Measurements from ENCODE around the gene HGS.

Gene HGS

DNA sequence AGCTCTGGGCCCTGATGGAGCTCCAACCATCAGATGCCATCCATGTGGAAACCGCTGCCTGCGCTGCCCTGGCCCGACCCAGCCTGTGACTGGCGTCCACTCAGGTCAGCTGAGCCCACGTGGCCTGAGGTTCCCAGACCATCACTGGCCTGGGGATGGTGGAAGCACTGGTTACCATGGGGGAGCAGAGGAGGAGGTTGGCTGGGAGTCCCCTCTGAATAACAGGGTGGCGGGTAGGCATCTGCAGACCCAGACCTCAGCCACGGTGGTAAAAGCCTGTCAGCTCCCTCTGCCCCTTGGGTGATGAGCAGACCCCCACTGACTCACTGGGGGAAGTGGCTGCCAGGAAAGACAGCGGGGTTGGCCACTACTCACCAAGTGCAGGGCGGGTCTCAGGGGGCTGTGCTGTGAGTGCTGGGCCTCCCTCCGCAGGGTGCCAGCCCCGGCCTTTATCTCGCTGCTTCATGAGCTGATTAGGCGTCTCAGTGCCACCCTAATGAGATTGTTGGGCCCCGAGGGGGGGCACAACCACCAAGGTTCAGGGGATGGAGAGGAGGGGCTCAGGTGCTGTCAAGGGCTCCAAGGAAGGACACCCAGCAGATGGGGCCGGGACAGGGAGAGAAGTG, 27.6 kb upstream of the HGS start, which contains the start of gene PDE6G:
TSS of gene PDE6G (minus strand) at position 425 of the 626 bp plus-strand sequence. CDS start 3,237 bp downstream, outside the sequence.
- no peak for DNase-seq

DNA sequence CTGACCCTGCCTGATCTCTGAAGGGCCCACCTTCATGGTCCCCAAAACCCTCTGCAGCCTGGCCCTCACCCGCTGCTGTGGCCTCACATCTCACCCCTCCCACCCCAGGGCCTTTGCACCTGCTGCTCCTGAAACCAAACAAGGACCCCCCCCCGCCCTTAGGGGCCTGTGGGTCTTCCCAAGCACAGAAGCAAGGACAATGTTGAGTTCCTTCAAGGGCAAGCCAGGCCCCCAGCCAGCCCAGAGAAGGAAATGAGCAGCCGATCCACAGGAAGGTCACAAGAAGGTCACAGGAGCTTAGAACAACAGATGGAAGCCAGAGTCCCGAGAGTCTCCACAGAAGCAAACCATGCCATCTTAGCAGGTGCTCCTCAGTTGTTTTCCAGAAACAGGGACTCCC, 27.0 kb upstream of the HGS start:
- no peak for DNase-seq

DNA sequence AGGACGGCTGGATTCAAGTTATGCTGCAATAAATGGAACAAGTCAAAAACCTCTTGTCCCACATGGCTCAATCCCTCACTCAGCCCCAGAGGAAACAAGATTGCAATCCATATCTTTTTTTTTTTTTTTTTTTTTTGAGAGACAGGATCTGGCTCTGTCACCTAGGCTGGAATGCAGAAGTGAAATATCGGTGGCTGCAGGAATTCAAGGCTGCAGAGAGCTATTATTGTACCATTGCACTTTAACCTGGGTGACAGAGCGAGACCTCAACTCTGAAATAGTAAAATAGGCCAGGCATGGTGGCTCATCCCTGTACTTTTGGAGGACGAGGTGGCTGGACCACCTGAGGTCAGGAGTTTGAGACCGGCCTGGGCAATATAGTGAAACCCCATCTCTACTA, 24.8 kb upstream of the HGS start:
- DNase-seq, result no peak

DNA sequence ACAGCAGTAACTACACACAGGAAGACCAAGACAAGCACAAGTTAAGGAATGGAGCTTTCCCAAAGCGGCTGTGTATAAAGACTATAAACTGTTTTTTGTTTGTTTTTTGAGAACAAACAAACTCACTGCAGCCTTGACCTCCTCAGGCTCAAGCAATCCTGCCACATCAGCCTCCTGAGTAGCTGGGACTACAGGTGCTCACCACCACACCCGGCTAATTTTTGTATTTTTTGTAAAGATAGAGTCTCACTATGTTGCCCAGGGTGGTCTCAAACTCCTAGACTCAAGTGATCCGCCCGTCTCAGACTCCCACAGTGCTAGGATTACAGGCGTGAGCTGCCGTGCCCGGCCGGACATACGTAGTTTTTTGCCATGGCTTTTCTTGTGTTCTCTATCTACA, 23.4 kb upstream of the HGS start:
- DNase-seq, result no peak

DNA sequence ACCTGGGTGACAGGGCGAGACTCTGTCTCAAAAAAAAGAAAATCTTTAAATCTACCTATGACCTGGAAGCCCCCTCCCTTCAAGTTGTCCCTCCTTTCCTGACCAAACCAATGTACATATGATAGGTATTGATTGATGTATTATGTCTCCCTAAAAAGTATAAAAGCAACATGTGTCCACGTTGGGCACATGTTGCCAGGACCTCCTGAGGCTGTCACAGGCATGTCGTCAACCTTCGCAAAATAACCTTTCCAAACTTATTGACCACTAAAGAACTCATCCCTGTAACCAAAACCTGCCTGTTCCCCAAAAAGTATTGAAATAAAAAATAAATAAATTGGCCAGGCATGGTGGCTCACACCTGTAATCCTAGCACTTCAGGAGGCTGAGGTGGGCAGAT, 21.8 kb upstream of the HGS start:
- DNase-seq, result no peak

DNA sequence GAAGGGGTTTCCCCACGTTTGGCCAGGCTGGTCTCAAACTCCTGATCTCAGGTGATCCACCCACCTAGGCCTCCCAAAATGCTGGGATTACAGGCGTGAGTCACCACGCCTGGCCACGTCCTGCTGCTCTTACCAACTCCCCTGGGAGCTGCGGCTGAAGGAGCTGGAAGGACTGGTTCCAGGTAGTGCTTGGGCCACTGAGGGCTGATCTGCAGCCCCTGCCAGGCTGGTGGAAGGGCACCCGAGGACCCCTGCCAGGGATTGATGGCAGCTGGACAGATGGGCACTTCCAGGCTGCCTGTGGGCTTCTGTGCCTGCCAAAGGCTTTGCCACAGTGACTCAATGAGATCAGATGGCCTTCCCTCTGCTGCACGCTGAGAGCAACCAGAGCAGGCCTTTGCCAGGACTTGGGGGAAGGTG, 19.8 kb upstream of the HGS start:
- DNase-seq, result no peak

DNA sequence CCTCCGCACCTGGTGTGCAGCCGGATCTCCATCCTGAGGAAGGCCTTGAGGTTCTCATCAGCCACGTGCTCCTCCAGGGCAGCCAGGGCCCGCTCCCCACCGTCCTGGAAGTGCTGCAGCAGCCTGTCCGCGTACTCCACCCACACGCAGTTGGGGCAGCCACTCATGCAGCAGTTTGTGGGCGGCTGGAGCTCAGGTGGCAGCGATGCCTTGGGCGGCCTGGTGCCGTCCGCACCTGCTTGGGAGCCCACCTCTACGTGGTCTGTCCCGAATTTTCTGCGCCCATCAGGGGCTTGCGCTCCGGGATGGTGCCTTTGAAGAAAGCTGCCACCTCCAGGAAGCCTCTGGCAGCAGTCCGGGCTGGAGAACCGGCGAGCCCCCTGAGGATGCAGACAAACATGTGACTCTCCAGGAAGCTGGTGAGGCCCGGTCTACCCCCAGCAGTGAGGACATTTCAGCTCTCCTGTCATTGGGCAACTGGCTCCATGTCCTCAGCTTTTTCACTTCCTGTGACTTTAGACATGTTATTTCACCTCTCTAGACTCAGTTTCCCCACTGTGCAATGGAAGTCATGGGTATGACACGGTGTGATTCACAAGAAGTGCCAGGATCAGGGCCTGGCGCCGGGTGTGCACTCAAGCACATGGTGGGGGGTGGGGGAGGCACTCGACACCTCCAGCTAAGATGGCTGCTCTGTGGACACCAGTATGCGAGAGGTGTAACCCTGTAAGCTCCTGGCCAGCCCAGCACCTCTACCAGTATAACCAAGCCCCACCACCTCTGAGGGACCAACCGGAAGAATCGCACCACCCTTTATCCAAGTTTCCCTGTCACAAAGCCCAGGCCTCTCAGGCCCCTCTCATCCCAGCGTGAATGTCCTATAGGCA, 18.4 kb upstream of the HGS start:
- peak; percentile 19 for DNase-seq

DNA sequence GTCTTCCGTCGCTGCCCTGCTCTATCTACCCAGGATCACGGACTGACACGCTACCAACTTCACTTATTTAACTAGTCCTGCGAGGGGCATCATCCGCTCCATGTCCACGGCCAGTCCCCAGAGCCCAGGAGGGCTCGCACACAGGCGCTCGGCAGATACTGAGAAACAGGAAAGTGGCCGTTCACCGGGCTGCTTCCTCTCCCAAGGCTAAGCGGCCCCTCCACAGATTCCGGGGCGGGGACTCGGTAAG, 17.8 kb upstream of the HGS start:
- DNase-seq, result peak; percentile 14

DNA sequence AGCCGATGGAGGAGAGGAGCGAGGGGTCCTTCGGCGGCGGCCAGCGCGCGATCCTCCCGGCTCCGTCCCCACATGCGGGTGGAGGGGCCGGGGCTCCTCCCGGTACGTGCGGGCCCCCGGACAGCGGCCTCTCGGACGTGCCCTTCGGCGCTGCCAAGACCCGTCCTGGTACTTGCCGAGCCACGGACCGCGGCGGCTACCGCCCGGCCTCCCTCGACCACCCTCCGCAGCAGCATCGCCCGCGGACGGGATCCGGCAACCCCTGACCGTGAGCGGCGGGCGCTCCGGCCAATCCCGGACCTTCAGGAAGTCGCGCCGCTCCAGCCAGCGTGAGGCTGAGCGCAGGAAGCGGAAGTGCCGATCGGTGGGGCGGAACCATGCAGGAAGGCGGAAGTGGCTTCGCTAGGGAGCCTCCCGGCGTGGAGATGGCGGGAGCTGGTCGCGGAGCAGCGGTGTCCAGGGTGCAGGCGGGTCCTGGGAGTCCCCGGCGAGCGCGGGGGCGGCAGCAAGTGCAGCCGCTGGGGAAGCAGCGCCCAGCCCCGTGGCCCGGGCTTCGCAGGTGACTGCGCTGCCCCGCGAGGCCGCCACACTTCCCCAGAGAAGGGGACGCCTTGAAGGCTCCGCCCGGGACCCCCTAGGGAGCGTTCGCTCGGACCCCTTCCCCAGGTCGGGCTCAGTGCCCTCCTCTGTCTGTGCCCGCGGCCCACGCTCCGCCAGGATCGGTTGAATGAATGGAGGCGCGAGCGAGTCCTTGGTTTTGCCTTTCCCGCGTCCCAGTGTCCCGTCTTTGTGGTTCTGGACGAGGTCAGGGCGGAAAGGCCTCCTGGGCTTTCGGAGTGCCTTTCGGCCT, 17.2 kb upstream of the HGS start, which contains the start of the genes CCDC137 and OXLD1:
TSS of gene CCDC137 (plus strand) at position 396 of the 850 bp plus-strand sequence. CDS start at position 426, 30 bp downstream.
TSS of gene OXLD1 (minus strand) at position 264 of the 850 bp plus-strand sequence. CDS start at position 236, 28 bp downstream.
- DNase-seq, result peak; percentile 95

DNA sequence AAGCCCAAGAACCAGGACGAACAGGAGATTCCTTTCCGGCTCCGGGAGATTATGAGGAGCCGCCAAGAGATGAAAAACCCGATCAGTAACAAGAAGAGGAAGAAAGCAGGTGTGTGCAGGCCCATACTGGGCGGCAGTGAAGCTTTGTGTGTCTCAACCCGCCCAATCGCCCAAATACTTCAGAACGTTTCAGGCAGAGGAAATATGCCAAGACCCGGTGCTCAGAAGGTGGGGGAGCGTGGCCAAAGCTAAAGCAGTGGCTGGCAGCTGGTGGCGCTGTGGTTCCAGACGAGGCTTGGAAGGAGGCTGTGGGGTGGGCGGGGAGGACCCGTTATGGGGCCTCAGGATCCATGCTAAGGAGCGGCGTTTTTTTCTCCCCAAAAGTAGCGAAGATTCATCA, 16.1 kb upstream of the HGS start:
- DNase-seq, result no peak

DNA sequence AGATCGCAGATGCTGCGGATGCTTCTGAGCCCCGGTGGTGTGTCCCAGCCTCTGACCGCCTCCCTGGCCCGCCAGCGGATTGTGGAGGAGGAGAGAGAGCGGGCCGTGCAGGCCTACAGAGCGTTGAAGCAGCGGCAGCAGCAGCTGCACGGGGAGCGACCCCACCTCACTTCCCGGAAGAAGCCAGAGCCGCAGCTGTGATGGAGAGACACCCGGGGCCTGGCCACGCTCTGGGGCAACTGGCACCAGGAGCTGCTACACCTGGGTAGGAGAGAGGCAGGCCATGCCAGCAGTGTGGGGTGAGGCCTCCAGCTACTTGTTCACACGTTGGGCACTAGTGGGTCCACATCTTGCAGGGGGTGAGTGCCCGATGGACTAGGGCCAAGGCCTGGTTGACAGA, 11.3 kb upstream of the HGS start:
- no peak for DNase-seq

DNA sequence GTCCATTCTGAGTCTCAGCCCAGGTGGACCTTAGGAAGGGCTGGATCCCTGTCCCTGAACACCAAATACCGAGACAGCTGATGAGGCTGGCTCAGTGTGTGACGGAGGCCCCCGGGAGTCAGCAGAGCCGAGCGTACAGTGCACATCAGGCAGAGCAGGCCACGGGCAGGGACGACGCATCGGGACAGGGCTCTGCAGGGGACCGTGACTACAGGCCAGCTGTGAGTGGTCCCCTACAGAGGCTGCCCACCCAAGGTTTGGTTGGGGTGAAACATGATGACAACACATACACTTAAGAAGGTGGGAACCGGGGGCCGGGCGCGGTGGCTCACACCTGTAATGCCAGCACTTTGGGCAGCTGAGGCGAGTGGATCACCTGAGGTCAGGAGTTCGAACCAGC, 10.9 kb upstream of the HGS start:
- DNase-seq, result no peak

DNA sequence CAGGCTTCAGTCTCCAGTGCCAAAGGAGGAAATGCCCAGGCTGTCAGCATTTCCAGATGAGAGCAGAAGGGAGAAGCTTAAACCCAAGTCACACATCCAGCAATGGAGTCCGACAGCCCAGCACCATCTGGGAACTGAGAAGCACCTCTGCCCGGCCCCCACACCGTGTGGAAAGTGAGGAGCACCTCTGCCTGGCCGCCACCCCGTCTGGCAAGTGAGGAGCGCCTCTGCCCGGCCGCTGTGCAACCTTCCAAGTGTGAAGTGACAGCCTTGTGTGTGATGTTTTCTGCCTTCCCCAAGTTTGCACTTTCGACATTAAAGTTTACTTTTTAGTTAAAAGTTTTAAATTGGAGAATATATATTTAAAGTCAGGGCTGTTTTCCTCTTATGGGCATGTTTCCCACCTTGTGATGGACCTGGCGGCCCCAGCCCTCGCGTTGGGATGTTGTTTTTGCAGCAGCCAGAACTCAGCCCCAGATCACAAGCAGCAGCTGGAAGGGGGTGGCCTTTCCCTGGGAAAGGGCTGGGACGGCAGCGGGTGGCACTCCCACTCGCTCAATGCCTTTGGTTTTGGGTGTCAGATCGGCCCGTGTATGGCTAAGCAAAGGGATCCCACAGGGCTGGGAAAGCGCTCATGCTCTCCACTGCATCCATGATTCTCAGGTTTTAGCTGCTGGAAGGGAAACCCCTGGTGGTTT, 10.1 kb upstream of the HGS start:
- DNase-seq, result no peak

DNA sequence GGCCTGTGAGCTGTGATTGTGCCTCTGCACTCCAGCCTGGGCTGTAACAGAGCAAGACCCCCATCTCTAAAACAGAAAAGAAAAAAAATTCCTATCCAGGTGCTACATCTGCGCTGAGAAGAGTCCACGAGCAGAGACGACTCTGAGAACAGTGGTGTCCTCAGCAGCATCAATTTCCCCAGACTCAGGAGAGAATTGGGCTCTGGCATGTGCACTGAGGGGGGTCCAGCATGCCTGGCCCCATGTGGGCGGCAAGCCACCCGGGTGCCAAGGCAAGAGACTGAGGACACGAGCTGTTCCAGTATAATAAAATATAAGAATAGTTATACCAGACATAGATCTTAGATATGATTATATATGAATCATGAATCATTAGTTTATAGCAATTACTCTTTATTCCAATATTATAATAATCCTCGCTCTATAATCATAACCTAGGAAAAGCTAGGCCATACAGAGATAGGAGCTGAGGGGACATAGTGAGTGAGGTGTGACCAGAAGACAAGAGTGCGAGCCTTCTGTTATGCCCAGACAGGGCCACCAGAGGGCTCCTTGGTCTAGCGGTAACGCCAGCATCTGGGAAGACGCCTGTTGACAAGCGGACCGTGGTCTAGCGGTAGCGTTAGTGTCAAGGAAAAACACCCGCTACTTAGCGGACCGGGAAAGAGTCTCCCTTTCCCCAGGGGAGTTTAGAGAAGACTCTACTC, 8.1 kb upstream of the HGS start:
- DNase-seq, result peak; percentile 25

DNA sequence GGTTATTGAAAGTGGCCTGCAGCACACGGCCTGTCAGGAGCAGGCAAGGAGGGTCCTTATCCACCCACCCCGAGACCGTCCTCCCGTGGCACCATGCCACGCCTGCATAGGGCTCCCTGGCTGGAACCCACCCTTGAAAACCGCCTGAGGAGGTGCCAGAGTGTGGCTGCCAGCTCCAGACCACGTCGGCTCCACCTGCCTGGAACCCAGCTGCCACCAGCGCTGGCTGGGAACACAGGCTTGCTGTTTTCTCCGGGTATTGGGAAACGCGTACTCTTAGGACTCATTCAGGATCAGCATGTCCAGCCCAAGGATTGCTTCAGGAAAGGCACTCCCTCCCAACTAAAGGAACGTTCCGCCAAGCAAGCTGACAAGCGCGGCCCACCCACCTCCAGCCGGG, 6.9 kb upstream of the HGS start:
- no peak for DNase-seq

DNA sequence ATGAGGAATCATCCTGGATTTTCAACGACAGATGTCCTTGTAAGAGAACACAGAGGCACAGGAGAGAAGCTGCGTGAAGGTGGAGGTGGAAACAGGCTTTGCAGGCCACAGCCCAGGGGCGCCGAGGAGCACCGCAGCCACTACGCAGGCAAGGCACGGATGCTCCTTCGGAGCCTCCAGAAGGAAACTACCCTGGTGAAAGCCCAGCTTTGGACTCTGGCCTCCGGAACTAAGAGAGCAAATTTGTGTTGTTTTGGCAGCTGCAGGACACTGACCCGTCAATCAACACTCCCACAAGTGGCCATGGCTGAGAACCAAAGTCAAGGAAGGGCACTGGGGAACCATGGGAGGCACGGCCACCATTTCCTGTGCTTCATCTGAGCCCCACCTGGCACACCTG, 3.7 kb upstream of the HGS start:
- no peak for DNase-seq

DNA sequence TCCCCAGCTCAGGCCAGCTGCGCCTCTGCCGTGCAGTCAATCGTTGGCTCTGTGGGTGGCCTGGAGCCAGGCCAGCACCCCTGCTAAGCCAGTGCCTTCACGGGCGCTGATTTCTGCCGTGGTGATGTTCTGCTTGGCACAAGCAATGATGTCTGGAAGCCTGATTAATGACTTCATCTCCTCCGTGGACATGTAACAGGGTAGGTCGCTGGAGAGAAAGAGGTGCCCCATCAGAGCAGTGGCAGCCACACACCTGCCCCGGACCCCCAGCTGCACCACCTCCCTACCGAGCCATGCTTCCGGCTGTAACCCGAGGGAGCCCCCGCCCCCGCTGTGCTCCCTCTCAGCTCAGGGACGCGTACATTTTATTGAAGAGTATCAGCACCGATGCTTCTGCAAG, 2.1 kb upstream of the HGS start:
- no peak for DNase-seq

DNA sequence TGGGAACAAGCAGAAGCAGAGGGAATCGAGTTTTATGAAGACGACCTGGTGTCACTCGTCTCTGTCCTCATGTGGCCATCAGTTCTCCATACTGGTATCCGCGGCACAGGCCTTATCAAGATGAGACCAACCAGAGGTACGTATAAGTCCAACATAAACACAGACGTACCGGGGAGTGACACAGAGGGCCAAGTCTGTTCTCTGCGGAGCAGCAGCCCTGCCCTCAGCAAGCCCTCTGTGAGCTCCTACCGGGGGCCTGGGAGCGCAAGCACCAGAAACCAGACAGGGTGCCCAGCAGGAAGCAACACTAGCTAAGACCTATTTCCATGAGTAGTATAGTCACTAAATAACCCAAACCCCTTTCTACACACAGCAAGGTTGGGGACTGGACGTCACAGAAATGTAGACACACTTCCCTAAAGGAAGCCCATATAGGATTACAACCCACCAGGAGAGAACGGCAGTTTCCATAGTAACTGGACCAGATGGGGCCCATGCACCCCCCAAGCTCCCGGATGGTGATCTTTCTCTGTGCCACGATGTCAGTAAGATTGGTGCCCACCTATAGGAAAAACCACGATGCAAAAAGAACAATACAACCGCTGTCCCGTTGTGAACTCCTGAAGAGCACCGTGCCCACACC, 1.1 kb upstream of the HGS start:
- DNase-seq, result peak; percentile 12

DNA sequence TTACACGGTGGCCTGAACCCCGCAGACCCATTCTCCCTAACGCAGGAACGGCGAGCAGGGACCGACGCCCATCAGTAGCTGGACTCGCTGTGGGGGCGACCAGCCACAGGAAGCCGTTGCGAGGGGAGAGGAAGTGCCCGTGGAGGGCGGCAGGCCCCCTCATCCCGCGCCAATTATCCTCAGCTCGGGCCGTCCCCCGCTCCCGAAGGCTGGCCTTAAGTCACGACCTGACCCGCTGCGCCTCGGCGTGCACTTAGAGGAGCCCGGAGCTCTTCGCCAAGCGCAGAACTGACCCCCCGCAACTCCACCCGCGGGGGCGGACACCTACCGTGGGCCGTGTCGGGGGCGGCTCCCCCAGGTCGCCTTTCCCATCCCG, 615 bp upstream of the HGS start:
- DNase-seq, result no peak

DNA sequence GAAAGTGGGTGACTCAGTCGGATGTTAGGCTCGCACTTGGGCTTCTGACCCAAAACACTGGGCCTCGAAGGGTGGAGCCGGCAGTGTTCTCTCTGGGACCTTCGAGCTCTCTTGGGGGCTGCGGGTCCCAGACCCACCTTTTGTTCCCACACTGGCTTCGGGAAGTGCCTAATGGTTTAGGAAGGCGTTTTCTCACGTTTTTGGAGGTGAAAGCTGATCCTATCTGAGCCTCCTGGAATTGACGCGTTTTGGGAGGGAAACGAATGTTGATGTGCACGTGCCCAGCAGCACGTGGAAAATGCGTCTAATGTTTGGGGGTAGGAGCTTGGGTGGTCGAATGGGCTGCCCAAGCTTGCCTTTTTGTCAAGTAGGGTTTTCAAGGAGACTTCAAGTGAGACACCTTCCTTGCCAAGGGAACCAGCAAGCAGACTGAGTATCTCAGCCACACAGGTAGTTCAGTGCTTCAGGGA, 666 bp downstream of the HGS start:
- no peak for DNase-seq

DNA sequence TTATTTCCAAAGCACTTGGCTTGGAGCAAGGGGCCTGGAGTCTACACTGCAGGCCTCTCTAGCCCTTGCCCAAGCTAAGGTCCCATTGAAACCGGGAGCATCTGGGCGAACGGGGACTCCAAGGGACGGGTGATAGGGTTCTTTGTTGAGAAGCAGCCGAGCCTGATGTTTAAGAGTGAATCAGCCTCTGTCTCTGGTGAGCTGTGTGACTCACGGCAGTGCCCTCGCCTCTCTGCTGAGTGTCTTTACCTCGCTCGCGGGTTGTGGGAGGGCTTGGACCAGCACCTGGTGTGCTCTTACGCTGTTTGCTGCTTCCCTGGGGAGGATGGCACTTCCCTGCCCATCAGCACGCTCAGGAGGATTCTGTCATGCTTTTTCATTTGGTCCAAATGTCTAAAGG, 1.3 kb downstream of the HGS start:
- peak; percentile 54 for DNase-seq

DNA sequence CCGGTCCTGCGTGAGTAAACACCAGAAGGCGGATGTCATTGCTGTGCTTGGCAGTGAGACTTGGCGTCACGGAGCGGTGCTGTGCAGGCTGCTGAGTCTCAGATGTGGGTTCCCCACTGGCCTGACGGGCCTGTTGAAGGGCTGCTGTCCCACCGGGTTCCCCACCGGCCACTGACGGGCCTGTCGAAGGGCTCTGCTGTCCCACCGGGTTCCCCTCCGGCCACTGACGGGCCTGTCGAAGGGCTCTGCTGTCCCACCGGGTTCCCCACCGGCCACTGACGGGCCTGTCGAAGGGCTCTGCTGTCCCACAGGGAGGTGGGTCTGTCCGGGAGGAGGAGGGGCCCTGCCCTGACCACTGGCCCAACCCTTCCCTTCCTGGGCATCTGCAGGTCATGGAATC, 2.8 kb downstream of the HGS start:
- no peak for DNase-seq

All from fibroblast of upper back skin (primary cell).